ENCODE measurements around the gene TGFBR3. TPM values are rescaled to one million over a fixed set of nuclear protein-coding genes. Genes with fewer than 3 reads are reported as not detected.
A peak's percentile ranks its signal among the peaks of the same experiment; 100 is the strongest.

TGFBR3 gene
- total RNA-seq, 1 experiment from 2014 or later: 12.2 TPM

- H3K27me3 Mint-ChIP-seq (ENCODE audit: insufficient read depth, unreplicated experiment): no peaks in the 10 kb centered on the region
- POLR2A ChIA-PET: no interaction called here
- no peak for TF ChIP-seq CTCF (IDR thresholded peaks at IDR 0.05; ENCODE audit: insufficient read depth in 1 of 2, low read depth in 1 of 2, low read length in 1 of 2, severe bottlenecking in 1 of 2, unreplicated experiment in 1 of 2)
- Histone ChIP-seq H3K4me1 (peaks cover 11% of the 10 kb centered on the region), H3K4me3 (ENCODE audit: low read depth, low read length) (no peak overlapping the region), H3K27me3 (replicated peaks; ENCODE audit: control insufficient read depth, insufficient read depth, low read length) (no peaks in the 10 kb centered on the region), H3K9me3 (no peaks in the 10 kb centered on the region), H3K36me3 (ENCODE audit: control insufficient read depth, insufficient read depth, low read length) (no peaks in the 10 kb centered on the region)
- H3K4me3 Mint-ChIP-seq (ENCODE audit: unreplicated experiment): no peak overlapping the region
- CTCF ChIA-PET: no interaction called here
- peaks cover 25% of the 10 kb centered on the region for H3K4me1 Mint-ChIP-seq (ENCODE audit: low read depth, unreplicated experiment)
- BruUV-seq (replicated peaks): no TSS peak
- intact Hi-C loops (cut with micrococcal nuclease; ENCODE audit: unreplicated experiment): no loop called here
- peaks cover 13% of the 10 kb centered on the region for H3K9me3 Mint-ChIP-seq (ENCODE audit: unreplicated experiment)
- no peak overlapping the region for H3K27ac Mint-ChIP-seq (ENCODE audit: unreplicated experiment)
- no peak for DNase-seq
- H3K36me3 Mint-ChIP-seq (ENCODE audit: insufficient read depth, unreplicated experiment): no peaks in the 10 kb centered on the region
Observed at GRCh38 chr1:91741301-91741700, 144.7 kb downstream of the TGFBR3 start.

- BruUV-seq (replicated peaks): no TSS peak
- CTCF ChIA-PET: interaction anchor here (1.4 kb wide), 1 partner anchor 182 kb away, joined by 4 read pairs; no protein-coding TSS in a partner anchor
- H3K4me3 ChIP-seq (ENCODE audit: low read depth, low read length): no peak overlapping the region
Observed at GRCh38 chr1:91737650-91738049, 148.3 kb downstream of the TGFBR3 start.

More at GRCh38 chr1:91737650-91738049, 148.3 kb downstream of the TGFBR3 start:
- Histone ChIP-seq H3K9me3 (no peaks in the 10 kb centered on the region), H3K36me3 (ENCODE audit: control insufficient read depth, insufficient read depth, low read length) (no peaks in the 10 kb centered on the region), H3K4me1 (peaks cover 32% of the 10 kb centered on the region), H3K27me3 (replicated peaks; ENCODE audit: control insufficient read depth, insufficient read depth, low read length) (no peaks in the 10 kb centered on the region)
- peak overlapping the region; percentile 97 for H3K27ac Mint-ChIP-seq (ENCODE audit: unreplicated experiment)
- no peak overlapping the region for H3K4me3 Mint-ChIP-seq (ENCODE audit: unreplicated experiment)
- POLR2A ChIA-PET: interaction anchor here (0.8 kb wide), 1 partner anchor 126 kb away, joined by 5 read pairs; no protein-coding TSS in a partner anchor
- no peaks in the 10 kb centered on the region for H3K36me3 Mint-ChIP-seq (ENCODE audit: insufficient read depth, unreplicated experiment)
- H3K27me3 Mint-ChIP-seq (ENCODE audit: insufficient read depth, unreplicated experiment): no peaks in the 10 kb centered on the region
- TF ChIP-seq CTCF (IDR thresholded peaks at IDR 0.05; ENCODE audit: insufficient read depth in 1 of 2, low read depth in 1 of 2, low read length in 1 of 2, severe bottlenecking in 1 of 2, unreplicated experiment in 1 of 2): no peak
- intact Hi-C loops (cut with micrococcal nuclease; ENCODE audit: unreplicated experiment): loop anchor here (2.0 to 5.0 kb wide), 4 partner anchors 90 to 225 kb away; partner anchors contain the start of gene TGFBR3
- H3K4me1 Mint-ChIP-seq (ENCODE audit: low read depth, unreplicated experiment): peaks cover 32% of the 10 kb centered on the region
- DNase-seq: no peak
- H3K9me3 Mint-ChIP-seq (ENCODE audit: unreplicated experiment): peaks cover 10% of the 10 kb centered on the region
